Endometrial microvascular endothelial cells (primary cell): ENCODE results near the gene TM2D1. TPM values are rescaled to one million over a fixed set of nuclear protein-coding genes. Genes with fewer than 3 reads are reported as not detected.
"Not testable (repeated sequence)": the region's sequence is repeated elsewhere in the genome, so short reads cannot be mapped to it uniquely, and the experiment has no call there.

Source experiments
- in situ Hi-C: cut with HindIII; loops from 2 replicates; pipeline ENCODE4 v1.10.0; 2017; ENCODE audit warnings: low sequenced_read_pairs, low pct_unique_long_range_greater_than_20kb; ENCODE audit errors: inconsistent ontology term
- total RNA-seq: library from RNA; depleted of rRNA; stranded (reverse); fragments of >200 nt; gene quantifications from one replicate; pipeline ENCODE4 v1.2.3, GENCODE V29; 2015; ENCODE audit errors: inconsistent ontology term

TM2D1 gene
- total RNA-seq, 1 donor from 2014 or later = 51.4 TPM

- in situ Hi-C loops = no loop called here
Measured at GRCh38 chr1:61727544-61727943, 2.6 kb upstream of the TM2D1 start.

- in situ Hi-C loops = no loop called here
Measured at GRCh38 chr1:61724506-61724812, 482 bp downstream of the TM2D1 start.

GRCh38 chr1:61718996-61719663 is 5.8 kb downstream of the TM2D1 start:
- in situ Hi-C loops = not testable (repeated sequence)

GRCh38 chr1:61711969-61712368 is 13.0 kb downstream of the TM2D1 start:
- in situ Hi-C loops = no loop called here

GRCh38 chr1:61711257-61711656 is 13.7 kb downstream of the TM2D1 start:
- in situ Hi-C loops = not testable (repeated sequence)

GRCh38 chr1:61709908-61710289 is 15.0 kb downstream of the TM2D1 start:
- in situ Hi-C loops = no loop called here

- in situ Hi-C loops = no loop called here
Measured at GRCh38 chr1:61708953-61709907, 15.7 kb downstream of the TM2D1 start.

GRCh38 chr1:61699911-61700851 is 24.8 kb downstream of the TM2D1 start:
- in situ Hi-C loops = no loop called here

GRCh38 chr1:61692155-61692800 is 32.7 kb downstream of the TM2D1 start:
- in situ Hi-C loops = no loop called here

GRCh38 chr1:61687901-61688300 is 37.0 kb downstream of the TM2D1 start:
- in situ Hi-C loops = no loop called here

- in situ Hi-C loops = no loop called here
Measured at GRCh38 chr1:61682891-61683290, 42.0 kb downstream of the TM2D1 start.

GRCh38 chr1:61680500-61680899 is 44.4 kb downstream of the TM2D1 start:
- in situ Hi-C loops = no loop called here

GRCh38 chr1:61676881-61677280 is 48.1 kb downstream of the TM2D1 start:
- in situ Hi-C loops = not testable (repeated sequence)

- in situ Hi-C loops = no loop called here
Measured at GRCh38 chr1:61674221-61674620, 50.7 kb downstream of the TM2D1 start.

- in situ Hi-C loops = no loop called here
Measured at GRCh38 chr1:61672376-61672775, 52.6 kb downstream of the TM2D1 start.

- in situ Hi-C loops = no loop called here
Measured at GRCh38 chr1:61670445-61670844, 54.5 kb downstream of the TM2D1 start.

- in situ Hi-C loops = no loop called here
Measured at GRCh38 chr1:61670016-61670415, 54.9 kb downstream of the TM2D1 start.

GRCh38 chr1:61659061-61659460 is 65.9 kb downstream of the TM2D1 start:
- in situ Hi-C loops = no loop called here

GRCh38 chr1:61655453-61655852 is 69.5 kb downstream of the TM2D1 start:
- in situ Hi-C loops = no loop called here
